SK-N-SH treated with all-trans-retinoic acid at 6 μM for 48 hours (cell line): ENCODE results near the gene GART.
A peak's percentile ranks its signal among the peaks of the same experiment; 100 is the strongest.

Experiments used
- ATAC-seq: fragments of 200-7000 bp; cut with Tn5 transposase; 3 replicates; pipeline ENCODE4 v1.9.1; 2020; ENCODE audit warnings: mild to moderate bottlenecking, moderate library complexity
- ARNTL ChIP-seq: fragments of 450-650 bp; formaldehyde crosslinking; IDR thresholded peaks from 2 replicates; pipeline ENCODE4 v1.5.0; 2020; ENCODE audit warnings: low read depth, mild to moderate bottlenecking, moderate library complexity, borderline replicate concordance
- BACH2 ChIP-seq: fragments of 250-450 bp; sonication (Bioruptor Pico); IDR thresholded peaks from 2 replicates; pipeline ENCODE4 v1.9.0; 2021; ENCODE audit warnings: mild to moderate bottlenecking, borderline replicate concordance
- CREB5 ChIP-seq: fragments of 250-450 bp; sonication (Bioruptor Pico); IDR thresholded peaks from 2 replicates; pipeline ENCODE4 v1.5.1; 2020; ENCODE audit warnings: low read depth, mild to moderate bottlenecking, moderate library complexity
- ESRRG ChIP-seq: fragments of 250-450 bp; sonication (Bioruptor Pico); IDR thresholded peaks from 2 replicates; pipeline ENCODE4 v1.6.1; 2021; ENCODE audit warnings: mild to moderate bottlenecking
- ISL1 ChIP-seq: fragments of 250-450 bp; sonication (Bioruptor Pico); IDR thresholded peaks from 2 replicates; pipeline ENCODE4 v2.1.2; 2022; ENCODE audit warnings: mild to moderate bottlenecking, moderate library complexity
- OSR1 ChIP-seq: fragments of 250-450 bp; sonication (Bioruptor Pico); IDR thresholded peaks from 2 replicates; pipeline ENCODE4 v1.8.0; 2022; ENCODE audit warnings: moderate library complexity, mild to moderate bottlenecking, inconsistent platforms
- PPARA ChIP-seq: fragments of 250-450 bp; sonication (Bioruptor Pico); IDR thresholded peaks from 2 replicates; pipeline ENCODE4 v1.5.0; 2020; ENCODE audit warnings: mild to moderate bottlenecking, borderline replicate concordance
- RARB ChIP-seq: fragments of 250-450 bp; sonication (Bioruptor Pico); IDR thresholded peaks from 2 replicates; pipeline ENCODE4 v1.8.0; 2021; ENCODE audit warnings: mild to moderate bottlenecking, moderate library complexity
- TCF4 ChIP-seq: fragments of 250-450 bp; sonication (Bioruptor Pico); IDR thresholded peaks from 2 replicates; pipeline ENCODE4 v1.8.0; 2021; ENCODE audit warnings: mild to moderate bottlenecking, moderate library complexity, borderline replicate concordance
- TSHZ2 ChIP-seq: fragments of 250-450 bp; sonication (Bioruptor Pico); IDR thresholded peaks from 2 replicates; pipeline ENCODE4 v1.5.0; 2020; ENCODE audit warnings: mild to moderate bottlenecking, moderate library complexity
- ZC3H10 ChIP-seq: fragments of 250-450 bp; sonication (Bioruptor Pico); IDR thresholded peaks from 2 replicates; pipeline ENCODE4 v1.5.1; 2021; ENCODE audit warnings: mild to moderate bottlenecking, moderate library complexity
- ZFP3 ChIP-seq: fragments of 250-450 bp; sonication (Bioruptor Pico); IDR thresholded peaks from 2 replicates; pipeline ENCODE4 v1.5.0; 2020; ENCODE audit warnings: mild to moderate bottlenecking, moderate library complexity
- ZFP30 ChIP-seq: fragments of 450-650 bp; formaldehyde crosslinking; IDR thresholded peaks from 2 replicates; pipeline ENCODE4 v1.5.0; 2022; ENCODE audit warnings: mild to moderate bottlenecking, moderate library complexity
- ZNF565 ChIP-seq: fragments of 450-650 bp; formaldehyde crosslinking; conservative IDR thresholded peaks from 2 replicates; pipeline ENCODE4 v1.5.0; 2020; ENCODE audit warnings: low read depth, mild to moderate bottlenecking, moderate library complexity
- ZNF70 ChIP-seq: fragments of 450-650 bp; formaldehyde crosslinking; IDR thresholded peaks from 2 replicates; pipeline ENCODE4 v1.5.0; 2020; ENCODE audit warnings: mild to moderate bottlenecking, moderate library complexity
- ZNF8 ChIP-seq: fragments of 450-650 bp; formaldehyde crosslinking; IDR thresholded peaks from 2 replicates; pipeline ENCODE4 v1.5.0; 2020; ENCODE audit warnings: mild to moderate bottlenecking, moderate library complexity
- TF ChIP-seq, protein P1 (sequence below): fragments of 250-450 bp; sonication (Bioruptor Pico); IDR thresholded peaks from 2 replicates; pipeline ENCODE4 v1.8.0; 2020; ENCODE audit warnings: mild to moderate bottlenecking, moderate library complexity, borderline replicate concordance
- TF ChIP-seq, protein P2 (sequence below): fragments of 250-450 bp; sonication (Bioruptor Pico); IDR thresholded peaks from 2 replicates; pipeline ENCODE4 v1.8.0; 2021; ENCODE audit warnings: low read depth, mild to moderate bottlenecking, moderate library complexity, borderline replicate concordance
- TF ChIP-seq, protein P3 (sequence below): fragments of 250-450 bp; sonication (Bioruptor Pico); IDR thresholded peaks from 2 replicates; pipeline ENCODE4 v1.5.1; 2021; ENCODE audit warnings: mild to moderate bottlenecking, moderate library complexity

Gene GART

DNA sequence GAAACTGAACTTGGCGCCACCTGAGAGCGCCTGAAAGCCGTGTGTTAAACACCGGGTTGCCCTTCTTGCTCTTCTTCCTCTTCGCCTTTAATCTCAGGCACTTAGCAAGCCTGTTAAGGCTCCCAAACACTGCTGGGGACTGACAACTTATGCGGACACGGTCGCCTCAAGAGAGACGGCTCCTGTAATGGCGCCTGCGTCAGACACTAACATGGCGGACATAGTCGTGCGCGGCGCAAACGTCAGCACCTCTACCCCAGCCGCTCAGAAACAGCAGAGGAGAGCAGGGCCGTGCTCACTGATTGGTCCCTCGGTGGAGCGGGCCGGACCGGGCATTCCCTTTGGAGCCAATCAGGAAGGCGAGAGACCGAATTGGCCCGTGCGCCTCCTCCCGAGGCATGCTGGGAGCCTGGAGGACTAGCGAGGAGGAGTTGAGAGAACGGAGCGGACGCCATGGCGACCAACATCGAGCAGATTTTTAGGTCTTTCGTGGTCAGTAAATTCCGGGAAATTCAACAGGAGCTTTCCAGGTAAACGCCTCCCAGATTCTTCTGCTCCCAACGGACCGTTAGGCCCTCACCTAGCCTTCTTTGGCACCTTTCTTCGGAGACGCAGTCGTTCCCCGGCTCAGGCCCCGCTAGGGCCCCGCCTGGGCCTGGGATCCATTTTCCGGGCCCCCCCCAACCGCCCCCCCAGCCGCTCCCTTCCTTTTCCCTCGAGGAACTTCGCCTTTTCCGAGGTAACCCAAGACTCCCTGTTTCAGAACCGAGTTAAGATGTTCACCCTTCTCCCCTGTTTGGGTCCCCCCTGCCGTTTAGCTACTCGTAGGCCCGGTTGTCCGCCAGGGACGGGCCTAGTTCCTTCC is 955 bp upstream of the GART start, which contains the start of gene SON:
Gene SON (plus strand): TSS at position 399 of the 865 bp plus-strand sequence. CDS start 55 bp downstream, at position 454.
- TF ChIP-seq CREB5 (CRISPR knock-in tag): no peak
- TF ChIP-seq ZFP30 (CRISPR knock-in tag): no peak
- TF ChIP-seq PPARA (CRISPR knock-in tag): 0 out of 2 replicates have a peak, but pooled peaks have one; percentile 9
- no peak for TF ChIP-seq OSR1
- TF ChIP-seq ZC3H10 (CRISPR knock-in tag): 0 out of 2 replicates have a peak, but pooled peaks have one; percentile 35
- TF ChIP-seq TSHZ2 (CRISPR knock-in tag): no peak
- TF ChIP-seq, protein P1, sequence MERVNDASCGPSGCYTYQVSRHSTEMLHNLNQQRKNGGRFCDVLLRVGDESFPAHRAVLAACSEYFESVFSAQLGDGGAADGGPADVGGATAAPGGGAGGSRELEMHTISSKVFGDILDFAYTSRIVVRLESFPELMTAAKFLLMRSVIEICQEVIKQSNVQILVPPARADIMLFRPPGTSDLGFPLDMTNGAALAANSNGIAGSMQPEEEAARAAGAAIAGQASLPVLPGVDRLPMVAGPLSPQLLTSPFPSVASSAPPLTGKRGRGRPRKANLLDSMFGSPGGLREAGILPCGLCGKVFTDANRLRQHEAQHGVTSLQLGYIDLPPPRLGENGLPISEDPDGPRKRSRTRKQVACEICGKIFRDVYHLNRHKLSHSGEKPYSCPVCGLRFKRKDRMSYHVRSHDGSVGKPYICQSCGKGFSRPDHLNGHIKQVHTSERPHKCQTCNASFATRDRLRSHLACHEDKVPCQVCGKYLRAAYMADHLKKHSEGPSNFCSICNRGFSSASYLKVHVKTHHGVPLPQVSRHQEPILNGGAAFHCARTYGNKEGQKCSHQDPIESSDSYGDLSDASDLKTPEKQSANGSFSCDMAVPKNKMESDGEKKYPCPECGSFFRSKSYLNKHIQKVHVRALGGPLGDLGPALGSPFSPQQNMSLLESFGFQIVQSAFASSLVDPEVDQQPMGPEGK: peak; percentile 88; the same call in 1 of the 2 replicates
- TF ChIP-seq, all 23 proteins: peak for 3
- peak; percentile 97 for ATAC-seq

DNA sequence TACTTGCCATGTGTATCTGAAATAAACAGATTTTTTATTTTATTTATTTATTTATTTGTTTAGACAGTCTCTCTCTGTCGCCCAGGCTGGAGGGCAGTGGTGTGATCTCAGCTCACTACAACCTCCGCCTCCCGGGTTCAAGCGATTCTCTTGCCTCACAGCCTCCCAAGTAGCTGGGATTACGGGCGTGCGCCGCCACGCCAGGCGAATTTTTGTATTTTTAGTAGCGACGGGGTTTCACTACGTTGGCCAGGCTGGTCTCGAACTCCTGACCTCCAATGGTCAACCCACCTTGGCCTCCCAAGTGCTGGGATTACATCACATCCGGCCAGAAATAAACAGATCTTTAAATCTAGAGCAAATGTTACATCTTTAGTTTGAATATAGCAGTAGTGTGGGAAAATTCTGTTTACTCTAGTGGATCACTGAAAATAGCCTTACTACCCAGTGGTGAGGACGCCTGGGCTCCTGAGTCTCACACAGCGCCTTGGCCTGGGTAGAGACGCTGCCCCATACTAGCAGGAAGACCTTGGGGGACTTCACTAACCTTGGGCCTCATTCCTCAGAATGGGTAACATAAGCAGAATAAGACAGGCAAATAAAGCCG is 709 bp downstream of the GART start:
- no peak for ATAC-seq
- TF ChIP-seq ESRRG (CRISPR knock-in tag): no peak
- TF ChIP-seq ZNF8 (CRISPR knock-in tag): no peak
- TF ChIP-seq OSR1: no peak
- no peak for TF ChIP-seq ISL1 (CRISPR knock-in tag)

DNA sequence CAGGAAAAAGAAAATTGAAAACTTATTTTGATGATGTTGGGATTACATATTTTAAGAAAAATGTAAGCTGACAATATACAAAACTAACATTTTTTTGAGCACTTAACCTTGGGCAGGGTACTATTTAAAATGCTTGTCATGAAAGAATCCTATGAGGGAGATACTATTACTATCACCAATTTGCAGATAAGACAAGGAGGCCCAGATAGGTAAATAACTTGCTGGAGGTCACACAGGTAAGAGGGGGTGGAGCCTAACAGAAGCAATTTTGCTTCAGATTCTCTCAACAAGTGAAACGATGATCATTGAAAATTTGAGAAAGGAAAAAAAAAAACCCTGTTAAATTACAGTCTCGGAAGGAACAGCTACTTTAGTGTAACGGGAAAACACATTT is 1.2 kb downstream of the GART start:
- no peak for ATAC-seq
- TF ChIP-seq ZFP30 (CRISPR knock-in tag) (no peak), ZFP3 (CRISPR knock-in tag) (no peak), BACH2 (CRISPR knock-in tag) (no peak), ARNTL (CRISPR knock-in tag) (no peak), ZNF565 (no peak), ZNF70 (no peak), CREB5 (CRISPR knock-in tag) (no peak), RARB (no peak), ZC3H10 (CRISPR knock-in tag) (no peak), ESRRG (CRISPR knock-in tag) (no peak), TCF4 (no peak), ISL1 (CRISPR knock-in tag) (no peak), TSHZ2 (CRISPR knock-in tag) (no peak), OSR1 (no peak)
- TF ChIP-seq, protein P2, sequence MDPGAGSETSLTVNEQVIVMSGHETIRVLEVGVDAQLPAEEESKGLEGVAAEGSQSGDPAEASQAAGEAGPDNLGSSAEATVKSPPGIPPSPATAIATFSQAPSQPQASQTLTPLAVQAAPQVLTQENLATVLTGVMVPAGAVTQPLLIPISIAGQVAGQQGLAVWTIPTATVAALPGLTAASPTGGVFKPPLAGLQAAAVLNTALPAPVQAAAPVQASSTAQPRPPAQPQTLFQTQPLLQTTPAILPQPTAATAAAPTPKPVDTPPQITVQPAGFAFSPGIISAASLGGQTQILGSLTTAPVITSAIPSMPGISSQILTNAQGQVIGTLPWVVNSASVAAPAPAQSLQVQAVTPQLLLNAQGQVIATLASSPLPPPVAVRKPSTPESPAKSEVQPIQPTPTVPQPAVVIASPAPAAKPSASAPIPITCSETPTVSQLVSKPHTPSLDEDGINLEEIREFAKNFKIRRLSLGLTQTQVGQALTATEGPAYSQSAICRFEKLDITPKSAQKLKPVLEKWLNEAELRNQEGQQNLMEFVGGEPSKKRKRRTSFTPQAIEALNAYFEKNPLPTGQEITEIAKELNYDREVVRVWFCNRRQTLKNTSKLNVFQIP: no peak
- TF ChIP-seq, protein P3, sequence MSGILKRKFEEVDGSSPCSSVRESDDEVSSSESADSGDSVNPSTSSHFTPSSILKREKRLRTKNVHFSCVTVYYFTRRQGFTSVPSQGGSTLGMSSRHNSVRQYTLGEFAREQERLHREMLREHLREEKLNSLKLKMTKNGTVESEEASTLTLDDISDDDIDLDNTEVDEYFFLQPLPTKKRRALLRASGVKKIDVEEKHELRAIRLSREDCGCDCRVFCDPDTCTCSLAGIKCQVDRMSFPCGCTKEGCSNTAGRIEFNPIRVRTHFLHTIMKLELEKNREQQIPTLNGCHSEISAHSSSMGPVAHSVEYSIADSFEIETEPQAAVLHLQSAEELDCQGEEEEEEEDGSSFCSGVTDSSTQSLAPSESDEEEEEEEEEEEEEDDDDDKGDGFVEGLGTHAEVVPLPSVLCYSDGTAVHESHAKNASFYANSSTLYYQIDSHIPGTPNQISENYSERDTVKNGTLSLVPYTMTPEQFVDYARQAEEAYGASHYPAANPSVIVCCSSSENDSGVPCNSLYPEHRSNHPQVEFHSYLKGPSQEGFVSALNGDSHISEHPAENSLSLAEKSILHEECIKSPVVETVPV: no peak
- TF ChIP-seq, protein P1: no peak
- TF ChIP-seq, all 23 proteins: peak for 0
